NCI-H187 (cell line): ENCODE measurements around the gene SPATC1L.
"Not testable (repeated sequence)": the region's sequence is repeated elsewhere in the genome, so short reads cannot be mapped to it uniquely, and the experiment has no call there.

Source experiments
- DNase-seq, 2 experiments: peaks; one replicate each; lab custom pipeline; 2025; lab: John Stamatoyannopoulos, UW

Gene SPATC1L

GRCh38 chr21:46183337-46183909 is 836 bp downstream of the SPATC1L start:
- DNase-seq = not testable (repeated sequence)

GRCh38 chr21:46182548-46183336 is 1.5 kb downstream of the SPATC1L start:
- DNase-seq = no peak

DNA sequence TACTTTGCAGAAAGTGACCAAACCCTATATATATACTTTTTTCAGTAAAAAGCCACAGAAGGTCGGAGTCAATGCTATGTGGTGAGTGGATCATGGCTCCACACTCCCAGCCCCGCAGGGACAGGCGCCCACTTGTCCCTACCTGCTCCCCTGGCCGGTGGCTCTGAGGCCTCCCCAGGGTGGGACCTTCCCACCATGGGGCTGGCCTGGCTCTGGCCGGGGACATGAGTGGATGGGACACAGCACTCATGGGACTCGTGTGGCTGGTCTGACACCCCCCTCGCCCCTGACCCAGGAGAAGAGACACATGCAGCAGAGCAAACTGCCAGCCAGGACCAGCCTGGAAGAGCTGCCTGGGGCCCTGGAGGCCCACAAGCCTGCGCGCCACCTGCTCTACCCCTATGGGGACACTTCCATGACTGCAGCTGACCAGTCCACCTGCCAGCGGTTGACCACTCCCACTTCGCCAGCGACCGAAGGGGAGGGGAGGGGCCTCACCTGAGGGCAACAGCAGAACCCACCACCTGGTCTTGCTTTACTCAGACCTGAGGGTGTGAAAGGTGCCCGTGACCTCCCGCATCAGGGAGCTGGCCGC is 2.2 kb downstream of the SPATC1L start:
- no peak for DNase-seq

- DNase-seq = no peak
Measured at GRCh38 chr21:46181436-46181835, 2.8 kb downstream of the SPATC1L start.

DNA sequence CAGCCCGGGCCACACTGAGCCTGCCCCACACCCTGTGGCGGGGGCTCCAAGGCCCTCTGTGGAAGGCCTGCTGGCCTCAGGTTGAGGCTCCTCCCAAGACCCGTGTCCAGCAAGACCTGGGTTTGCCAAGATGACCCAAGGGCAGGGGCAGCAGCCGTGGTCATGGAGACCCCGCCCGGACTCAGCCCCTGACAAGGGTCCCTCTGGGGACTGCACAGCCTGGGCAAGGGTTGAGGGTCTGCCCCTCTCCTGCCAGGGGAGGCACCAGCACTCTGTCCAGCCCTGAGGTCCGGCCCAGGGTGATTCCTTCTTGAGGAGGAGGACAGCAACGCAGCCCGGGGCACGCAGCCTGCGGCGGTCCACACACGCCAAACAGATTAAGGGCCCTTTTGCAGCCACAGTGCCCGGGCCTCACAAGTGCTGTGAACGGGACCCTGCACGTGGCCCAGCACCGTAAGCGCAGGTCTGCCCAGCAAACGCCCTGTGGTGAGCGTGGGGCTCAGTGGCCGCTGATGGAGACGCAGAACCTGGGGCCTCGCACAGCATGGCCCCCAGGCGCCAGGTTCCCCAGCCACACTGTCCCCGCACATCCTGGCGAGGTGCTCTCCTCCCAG is 3.4 kb downstream of the SPATC1L start:
- no peak for DNase-seq

GRCh38 chr21:46180079-46180722 is 4.1 kb downstream of the SPATC1L start:
- no peak for DNase-seq

DNA sequence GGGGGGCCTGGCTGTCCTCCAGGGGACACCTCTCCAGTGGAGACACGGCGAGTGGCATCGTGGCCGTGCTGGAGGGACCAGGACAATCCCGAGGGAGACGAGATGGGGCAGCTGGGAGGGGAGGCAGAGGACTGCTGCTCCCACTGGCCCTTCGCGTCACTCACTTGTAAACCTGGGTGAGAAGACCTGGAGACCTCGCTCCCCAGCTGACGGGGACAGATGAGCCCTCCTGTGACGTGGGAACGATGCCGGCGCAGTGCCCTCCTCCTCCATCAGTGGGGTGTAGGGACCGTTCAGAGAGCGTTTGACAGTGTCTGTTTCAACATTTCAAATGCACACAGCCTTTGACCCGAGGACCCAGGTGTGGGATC is 4.6 kb downstream of the SPATC1L start:
- no peak for DNase-seq

GRCh38 chr21:46178961-46179360 is 5.3 kb downstream of the SPATC1L start:
- no peak for DNase-seq

DNA sequence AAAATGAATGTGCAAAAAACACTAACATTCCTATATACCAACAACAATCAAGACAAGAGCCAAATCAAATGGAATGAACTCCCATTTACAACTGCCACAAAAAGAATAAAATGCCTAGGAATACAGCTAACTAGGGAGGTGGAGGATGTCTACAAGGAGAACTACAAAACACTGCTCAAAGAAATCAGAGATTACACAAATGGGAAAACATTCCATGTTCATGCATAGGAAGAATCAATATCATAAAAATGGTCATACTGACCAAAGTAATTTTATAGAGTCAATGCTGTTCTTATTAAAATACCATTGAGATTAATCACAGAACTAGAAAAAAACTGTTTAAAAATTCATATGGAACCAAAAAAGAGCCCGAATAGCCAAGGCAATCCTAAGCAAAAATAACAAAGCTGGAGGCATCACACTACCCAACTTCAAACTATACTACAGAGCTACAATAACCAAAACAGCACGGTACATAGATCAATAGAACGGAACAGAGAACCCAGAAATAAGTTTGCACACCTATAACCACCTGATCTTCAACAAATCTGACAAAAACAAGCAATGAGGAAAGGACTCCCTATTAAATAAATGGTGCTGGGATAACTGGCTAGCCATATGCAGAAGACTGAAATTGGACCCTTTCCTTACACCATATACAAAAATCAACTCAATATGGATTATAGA is 7.7 kb downstream of the SPATC1L start:
- not testable (repeated sequence) for DNase-seq

GRCh38 chr21:46173573-46173972 is 10.7 kb downstream of the SPATC1L start:
- no peak for DNase-seq

DNA sequence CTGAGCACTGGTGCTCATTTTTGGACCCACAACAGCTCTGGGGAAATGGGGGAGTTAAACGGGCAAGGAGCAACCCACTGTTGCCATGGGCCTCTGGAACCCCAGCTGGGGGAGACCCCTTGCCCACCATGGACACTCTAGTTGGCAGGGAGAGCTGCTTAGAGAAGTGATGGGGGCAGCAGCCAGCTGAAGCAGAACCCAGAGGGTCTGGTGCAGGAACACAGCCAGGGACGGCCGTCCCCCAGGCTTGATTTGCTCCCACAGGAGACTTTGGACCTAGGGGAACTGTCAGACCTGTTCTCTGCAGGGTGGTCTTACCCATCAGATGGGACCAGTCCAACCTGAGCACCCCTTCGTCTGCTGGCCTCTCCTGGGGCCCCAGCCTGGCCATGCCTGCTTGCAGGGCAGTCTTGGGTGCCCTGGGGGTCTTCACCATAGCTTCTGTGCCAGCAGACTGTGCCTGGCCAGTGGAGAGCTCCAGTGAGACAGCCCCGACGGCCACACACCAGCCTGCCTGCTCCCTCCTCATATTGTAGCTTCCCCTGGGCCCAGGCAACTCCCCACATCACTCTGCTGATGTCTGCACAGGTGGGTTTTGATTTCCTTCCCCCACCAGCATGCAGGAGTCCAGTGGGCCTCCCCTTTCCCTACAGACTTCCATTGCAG is 11.3 kb downstream of the SPATC1L start:
- no peak for DNase-seq

GRCh38 chr21:46171996-46172862 is 12.0 kb downstream of the SPATC1L start:
- DNase-seq = no peak

DNA sequence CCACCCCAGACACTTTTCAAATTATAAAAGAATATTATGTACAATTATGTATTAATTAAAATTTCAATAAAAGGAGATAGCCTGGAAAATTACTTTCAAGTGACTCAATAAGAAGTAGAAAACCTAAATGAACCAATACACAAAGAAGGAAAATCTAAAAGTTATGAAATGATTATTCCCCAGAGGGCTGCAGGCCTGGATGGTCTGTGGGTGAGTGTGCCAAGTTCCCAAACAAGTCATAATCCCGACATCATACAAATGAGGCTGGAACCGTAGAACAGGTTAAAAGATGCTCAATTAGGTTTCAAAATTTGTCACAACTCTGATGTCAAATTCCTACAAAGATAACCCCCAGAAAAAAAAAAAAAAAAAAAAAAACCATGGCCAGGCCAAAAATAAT is 12.7 kb downstream of the SPATC1L start:
- no peak for DNase-seq

DNA sequence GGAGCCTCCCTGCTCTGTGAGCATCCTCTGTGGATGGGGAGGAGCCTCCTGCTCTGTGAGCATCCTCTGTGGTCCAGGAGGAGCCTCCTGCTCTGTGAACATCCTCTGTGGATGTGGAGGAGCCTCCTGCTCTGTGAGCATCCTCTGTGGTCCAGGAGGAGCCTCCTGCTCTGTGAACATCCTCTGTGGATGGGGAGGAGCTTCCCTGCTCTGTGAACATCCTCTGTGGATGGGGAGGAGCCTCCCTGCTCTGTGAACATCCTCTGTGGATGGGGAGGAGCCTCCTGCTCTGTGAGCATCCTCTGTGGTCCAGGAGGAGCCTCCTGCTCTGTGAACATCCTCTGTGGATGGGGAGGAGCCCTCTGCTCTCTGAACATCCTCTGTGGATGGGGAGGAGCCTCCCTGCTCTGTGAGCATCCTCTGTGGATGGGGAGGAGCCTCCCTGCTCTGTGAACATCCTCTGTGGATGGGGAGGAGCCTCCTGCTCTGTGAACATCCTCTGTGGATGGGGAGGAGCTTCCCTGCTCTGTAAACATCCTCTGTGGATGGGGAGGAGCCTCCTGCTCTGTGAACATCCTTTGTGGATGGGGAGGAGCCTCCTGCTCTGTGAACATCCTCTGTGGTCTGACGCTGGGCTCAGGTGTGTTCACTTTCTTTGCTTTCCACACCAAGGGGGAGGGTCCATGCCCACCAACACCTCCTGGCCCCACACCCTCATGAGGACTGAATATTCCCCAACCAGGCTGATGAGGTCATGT is 13.6 kb downstream of the SPATC1L start:
- DNase-seq = not testable (repeated sequence)

DNA sequence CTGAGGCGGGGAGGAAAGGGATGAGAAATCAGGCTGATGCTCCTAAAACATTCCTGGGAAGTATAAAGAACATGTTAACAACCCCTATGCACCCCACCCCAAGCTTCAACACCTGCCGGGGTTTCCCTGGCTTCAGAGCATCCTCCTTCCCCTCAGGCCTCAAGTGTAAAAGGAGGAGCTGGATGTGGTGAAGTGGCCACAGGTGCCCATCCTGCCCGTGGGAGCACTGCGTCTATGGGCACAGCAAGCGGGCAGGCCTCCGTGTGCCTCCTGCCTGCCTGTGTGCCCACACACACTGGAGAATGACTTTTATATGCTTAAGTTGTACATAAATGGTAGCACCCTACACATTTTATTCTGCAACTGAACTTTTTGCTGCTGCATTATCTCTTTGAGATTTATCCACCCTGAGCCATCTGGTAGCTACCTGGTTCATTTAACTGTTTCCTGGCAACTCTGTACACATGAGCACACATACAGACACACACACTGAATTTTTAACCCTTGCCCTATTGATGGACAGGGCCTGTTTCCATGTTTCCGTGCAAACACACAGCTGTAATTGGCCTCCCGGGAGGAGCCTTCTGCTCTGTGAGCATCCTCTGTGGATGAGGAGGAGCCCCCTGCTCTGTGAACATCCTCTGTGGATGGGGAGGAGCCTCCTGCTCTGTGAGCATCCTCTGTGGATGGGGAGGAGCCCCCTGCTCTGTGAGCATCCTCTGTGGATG is 15.4 kb downstream of the SPATC1L start:
- DNase-seq = no peak

GRCh38 chr21:46168238-46168637 is 16.0 kb downstream of the SPATC1L start:
- no peak for DNase-seq

DNA sequence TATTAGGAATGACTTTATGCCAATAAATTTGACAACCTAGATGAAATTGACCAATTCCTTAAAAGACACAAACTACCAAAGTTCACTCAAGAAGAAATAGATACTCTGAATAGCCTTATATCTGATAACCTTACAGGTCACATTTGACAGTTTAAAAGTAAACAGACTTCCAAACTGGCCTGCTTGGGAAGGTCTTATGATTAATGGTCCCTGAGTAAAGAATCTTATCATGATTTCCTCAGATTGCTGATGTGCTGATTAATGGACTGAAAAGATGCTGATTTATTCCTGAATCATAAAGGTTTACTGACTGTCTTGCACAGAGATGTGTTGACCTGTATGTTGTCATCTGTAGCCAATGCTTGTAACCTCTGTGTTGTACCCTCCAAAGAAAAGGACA is 19.2 kb downstream of the SPATC1L start:
- no peak for DNase-seq

DNA sequence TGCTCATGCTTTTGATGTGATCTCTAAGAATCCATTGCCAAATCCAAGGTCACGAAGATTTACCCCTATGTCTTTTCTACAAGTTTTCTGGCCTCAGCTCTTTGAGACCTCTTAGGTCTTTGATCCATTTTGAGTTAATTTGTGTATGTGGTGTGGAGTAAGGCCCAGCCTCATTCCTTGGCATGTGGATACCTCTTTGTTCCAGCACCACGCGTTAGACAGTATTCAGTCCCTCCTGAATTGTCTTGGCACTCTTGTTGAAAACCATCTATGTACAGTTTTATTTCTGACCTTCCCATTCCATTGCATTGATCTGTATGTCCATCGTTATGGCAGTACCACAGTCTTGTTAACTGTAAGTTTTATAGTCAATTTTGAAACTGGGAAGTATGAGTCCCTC is 20.9 kb downstream of the SPATC1L start:
- no peak for DNase-seq
